ENCODE measurements around the gene PTPRG. TPM values are rescaled to one million over a fixed set of nuclear protein-coding genes. Genes with fewer than 3 reads are reported as not detected.

The PTPRG gene
- total RNA-seq, 1 donor from 2014 or later, result 78.2 TPM

GRCh38 chr3:61562721-61563312, 1.4 kb downstream of the PTPRG start:
- DNase-seq, result peak; percentile 66

- DNase-seq, result peak; percentile 23
These were observed 2.2 kb downstream of the PTPRG start for GRCh38 chr3:61563313-61564271.

DNA sequence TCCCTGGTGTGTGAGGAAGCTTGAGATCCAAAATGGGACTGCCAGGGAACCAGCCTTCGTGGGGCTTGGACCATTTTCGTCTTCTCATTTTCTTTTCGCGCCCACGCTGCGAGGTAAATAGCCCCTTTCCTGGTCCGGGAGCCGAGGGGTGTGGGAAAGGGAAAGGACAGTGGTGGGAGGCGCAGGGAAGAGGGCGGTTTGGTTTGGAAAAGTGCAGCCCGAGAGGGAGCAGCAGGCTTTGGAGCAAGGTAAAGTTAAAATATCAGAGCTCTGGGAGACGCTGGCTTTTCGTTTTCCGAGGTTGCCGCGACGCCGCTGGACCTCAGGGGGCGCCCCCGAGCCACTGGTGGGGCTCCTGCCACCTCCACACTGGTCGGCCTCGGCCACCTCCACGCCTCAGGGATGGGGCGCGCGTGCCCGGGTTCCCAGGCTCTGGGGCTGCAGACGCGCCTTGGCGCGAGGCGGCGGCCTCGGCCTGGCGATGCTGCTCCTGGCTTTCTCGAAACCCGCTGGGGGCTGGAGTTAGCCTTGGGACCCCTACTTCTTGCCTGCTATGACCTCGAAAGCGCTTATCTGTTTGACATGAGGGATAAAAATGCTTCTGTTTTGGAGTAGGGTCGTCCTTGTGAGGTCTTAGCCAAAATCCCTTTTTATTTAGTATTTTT, 3.2 kb downstream of the PTPRG start:
- peak; percentile 86 for DNase-seq

DNA sequence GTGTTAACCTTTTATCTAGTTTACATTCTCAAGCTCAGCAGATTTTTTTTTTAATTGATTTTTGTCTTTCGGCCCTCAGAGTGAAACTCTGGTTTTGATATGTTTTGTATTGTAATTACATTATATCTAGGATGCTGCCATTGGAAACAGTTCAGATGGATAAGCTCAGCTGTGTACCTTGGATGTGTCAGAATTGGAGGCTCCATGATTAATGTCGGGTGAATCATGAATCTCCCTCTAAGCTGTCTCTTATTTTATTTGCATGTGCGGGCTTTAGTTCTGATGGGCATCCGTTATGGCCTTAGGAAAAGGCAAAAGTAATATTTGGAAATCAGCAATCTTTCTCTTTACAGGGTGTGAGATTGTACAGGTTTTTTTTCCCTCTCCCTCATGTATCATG, 4.2 kb downstream of the PTPRG start:
- no peak for DNase-seq

DNA sequence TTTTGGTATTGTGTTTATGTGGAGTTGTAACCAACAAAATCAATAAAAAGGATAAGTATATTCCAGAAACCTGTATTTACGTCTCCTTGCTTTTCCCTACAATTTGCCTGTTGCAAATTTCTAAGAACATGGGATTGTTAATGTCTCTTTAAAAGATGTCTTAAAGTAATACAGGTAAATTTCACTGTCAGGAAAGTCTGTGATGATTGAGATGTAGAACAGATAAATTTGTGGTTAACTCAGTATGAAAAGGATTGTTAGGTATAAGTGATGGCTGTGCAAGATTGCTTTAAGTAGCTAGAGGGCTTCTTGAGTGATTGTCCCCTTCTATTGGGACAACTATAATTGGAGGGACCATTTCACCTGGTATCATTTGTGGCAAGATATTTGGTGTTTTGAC, 6.8 kb downstream of the PTPRG start:
- DNase-seq, result no peak

- no peak for DNase-seq
These were observed 8.6 kb downstream of the PTPRG start for GRCh38 chr3:61569856-61570580.

DNA sequence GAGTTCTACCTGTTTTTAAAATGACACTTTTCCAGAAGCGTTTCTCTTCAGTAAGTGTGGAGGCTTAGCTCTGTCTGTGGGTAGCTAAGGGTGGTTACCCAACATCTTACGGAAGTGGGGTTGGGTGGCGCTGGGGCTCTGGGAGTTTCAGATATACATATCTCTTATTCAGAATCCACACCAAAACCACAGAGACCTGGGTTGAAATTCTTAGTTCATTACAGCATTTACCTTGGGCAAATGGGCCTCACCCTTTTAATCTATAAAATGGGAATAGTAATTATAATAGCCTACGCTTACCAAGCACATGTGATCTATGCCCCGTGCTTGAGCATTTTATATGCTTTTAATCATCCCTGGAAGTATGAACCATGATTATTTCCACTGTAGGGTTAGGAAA, 9.4 kb downstream of the PTPRG start:
- no peak for DNase-seq

DNA sequence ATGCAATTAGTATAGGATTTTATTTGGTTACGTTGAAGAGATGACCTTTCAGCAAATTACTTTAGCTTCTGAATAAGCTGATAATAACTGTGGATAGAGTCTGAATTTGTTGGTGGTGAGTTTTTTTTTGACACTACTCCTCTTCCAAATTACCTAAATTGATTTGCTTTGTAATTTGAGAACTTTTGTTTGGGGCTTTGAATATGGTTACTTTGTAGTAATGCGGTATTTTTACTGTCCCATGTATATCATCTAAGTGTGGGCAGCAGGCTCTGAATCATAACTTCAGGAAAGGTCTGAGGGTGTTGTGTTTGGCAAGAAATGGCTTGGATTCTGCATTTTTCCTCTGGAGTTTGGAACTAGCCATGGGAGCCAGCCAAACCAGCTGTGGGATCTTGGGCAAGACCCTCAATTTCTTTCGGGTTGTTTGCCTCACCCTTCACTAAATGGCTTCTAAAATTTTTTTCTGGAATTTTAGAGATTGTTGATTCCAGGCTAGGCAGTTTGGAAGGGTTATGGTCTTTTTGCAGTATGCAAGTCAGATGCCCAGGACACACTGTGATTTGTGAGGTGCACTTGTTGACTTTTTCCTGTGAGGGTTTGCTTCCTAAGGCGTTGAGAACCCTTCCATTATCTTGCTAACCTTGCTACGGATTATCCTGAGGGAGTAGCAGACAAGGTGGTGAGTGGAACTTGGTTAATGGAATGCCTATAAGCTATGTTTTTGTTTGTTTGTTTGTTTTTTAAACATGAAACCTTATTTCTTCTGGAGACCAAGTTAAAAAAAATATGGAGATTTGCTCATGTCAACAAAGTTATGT, 10.4 kb downstream of the PTPRG start:
- DNase-seq, result no peak

DNA sequence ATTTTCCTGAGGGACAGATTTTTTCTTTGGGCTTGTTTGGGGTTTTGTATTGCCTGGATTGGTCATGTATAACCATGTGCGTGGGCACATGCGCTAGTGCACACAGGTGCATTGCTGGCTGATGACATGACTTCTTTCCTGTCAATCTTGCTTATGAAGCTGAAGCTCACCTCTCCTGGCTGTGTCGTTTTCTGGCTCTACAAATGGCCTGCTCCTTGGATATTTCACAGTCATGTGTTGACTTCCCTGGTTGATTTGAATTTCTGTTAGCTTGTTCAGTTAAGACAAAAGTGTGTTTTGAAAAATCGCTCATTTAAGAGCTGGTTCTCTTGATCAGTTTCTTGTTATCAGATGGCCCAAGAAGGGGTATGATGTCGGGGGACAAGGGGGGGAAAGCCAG, 11.5 kb downstream of the PTPRG start:
- DNase-seq, result no peak

GRCh38 chr3:61573441-61573840, 12.1 kb downstream of the PTPRG start:
- DNase-seq, result no peak

DNA sequence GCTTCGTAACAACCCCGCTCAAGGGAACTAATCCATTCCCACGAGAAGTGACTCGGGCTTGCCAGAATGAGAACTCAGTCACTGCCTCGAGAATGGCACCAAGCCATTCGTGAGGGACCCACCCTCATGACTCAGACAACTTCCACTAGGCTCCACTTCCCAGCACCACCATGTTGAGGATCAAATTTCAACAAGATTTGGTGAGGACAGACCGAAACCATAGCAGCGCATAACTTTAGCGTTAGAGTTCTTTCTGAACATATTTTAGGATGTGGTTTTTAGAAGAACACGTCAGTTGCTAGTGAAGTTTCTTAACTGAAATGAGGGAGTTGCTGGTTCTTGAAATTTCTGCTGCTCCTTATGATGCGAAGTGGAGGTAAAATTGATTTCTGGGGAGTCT, 13.5 kb downstream of the PTPRG start:
- DNase-seq, result no peak

DNA sequence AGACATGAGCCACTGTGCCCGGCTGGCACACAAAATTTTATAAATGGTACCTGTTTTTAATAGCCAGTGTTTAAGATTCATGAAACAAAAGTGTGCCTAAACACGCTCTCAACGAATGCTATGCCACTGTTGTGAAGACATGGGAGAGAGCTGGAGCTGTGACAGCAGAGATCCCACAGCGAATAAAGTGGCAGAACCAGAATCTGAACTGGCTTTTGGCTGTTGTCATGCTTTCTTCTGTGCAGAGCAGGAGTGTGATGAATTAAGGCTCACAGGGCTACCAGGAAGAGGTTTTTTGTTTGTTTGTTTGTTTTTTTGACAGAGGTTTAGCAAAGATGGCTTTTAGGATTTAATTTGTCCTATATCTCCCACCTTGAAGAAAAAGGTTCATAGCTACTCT, 14.5 kb downstream of the PTPRG start:
- DNase-seq, result no peak

GRCh38 chr3:61577760-61578159, 16.4 kb downstream of the PTPRG start:
- DNase-seq, result no peak

DNA sequence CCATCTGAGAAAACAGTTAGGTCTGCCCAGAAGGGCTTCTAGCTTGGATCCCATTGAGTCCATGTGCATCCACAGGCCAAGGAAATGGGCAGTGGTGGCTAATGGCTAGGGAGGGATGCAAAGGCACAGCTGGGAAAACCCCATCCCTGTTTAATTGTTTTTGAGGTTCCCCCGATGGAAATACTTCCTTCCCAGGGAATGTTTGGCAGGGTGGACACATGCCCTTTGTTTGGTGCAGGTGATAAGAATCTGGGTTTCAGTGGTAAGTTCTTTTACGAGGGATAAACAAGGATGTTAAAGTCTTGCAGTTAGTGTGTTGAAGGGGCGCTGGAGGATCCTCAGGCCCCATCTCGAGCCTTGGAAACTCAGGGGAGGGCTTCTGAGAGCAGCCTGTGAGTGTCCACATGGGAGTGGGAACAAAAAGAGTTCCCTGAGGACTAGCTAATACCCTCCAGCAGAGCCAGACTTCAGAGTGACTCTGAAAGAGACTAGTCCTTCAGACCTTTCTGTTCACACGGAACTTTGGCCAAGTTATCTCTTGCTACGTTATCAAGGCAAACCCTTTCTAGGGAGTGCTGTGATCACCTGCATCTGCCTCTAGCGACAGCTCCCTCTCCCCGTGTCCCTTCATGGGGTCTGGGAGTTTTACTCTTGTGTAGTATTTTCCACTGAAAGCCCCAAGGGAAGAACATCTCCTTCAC, 17.4 kb downstream of the PTPRG start:
- no peak for DNase-seq

- DNase-seq, result no peak
These were observed 18.3 kb downstream of the PTPRG start for GRCh38 chr3:61579685-61580084.

DNA sequence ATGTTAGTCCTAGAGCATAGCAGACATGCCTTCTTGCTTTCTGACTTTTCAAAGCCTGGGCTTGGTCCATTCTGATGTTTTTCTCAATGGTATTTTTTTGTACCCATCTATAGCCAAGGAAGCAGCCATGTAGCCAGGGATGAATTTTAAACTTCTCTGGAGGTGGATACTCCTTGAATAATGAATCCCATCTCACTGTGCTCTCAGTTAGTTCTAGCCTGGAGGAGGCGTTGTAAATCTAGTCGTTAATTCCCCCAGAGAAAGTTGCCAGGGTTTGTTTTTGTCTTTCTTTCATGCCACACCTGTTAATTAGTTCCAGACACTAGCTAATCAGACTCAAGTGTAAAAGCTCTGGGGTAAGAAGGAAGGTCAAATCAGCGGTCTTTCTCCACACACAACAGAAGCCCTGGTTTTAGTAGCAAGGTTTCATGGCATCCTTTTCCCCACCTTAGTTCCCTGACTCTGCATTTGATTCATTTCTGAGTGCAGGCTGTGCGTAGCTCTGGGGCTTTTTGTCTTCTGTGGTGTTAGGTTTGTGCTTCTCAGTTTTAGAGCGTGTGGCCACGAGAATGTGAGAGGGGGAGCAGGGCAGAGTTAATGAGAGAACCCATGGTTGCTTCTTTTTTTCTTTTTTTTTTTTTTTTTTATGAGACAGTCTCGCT, 19.7 kb downstream of the PTPRG start:
- DNase-seq, result peak; percentile 13

DNA sequence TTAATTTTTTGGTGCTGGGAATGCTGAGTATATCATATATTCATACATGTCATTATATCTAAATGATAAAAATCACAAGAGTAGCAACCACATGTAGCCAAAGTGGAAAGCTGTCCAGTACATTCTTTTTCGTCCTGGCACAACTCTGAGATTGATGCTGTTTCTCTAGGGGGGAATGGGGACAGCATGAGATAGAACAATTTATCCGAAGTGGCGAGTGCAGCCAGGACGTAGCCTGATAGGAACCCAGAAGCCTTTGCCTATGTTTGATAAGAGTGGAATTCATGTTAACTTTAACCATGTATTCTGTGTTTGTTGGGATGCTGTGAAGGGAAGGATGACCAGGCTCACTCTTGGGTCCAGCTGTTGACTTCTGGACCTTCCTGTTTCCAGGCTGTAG, 20.9 kb downstream of the PTPRG start:
- DNase-seq, result no peak

- no peak for DNase-seq
These were observed 21.5 kb downstream of the PTPRG start for GRCh38 chr3:61582846-61583245.

- DNase-seq, result no peak
These were observed 22.8 kb downstream of the PTPRG start for GRCh38 chr3:61583890-61584875.

Measured in tongue (tissue), 2 donors.